ENCODE results near the gene UBXN7.

The UBXN7 gene

GRCh38 chr3:196323016-196323415 is 109.2 kb downstream of the UBXN7 start:
- no peak for TF ChIP-seq CSRNP3 (CRISPR knock-in tag; IDR thresholded peaks at IDR 0.05)
- TF ChIP-seq CREB5 (CRISPR knock-in tag; IDR thresholded peaks at IDR 0.05; ENCODE audit: low read depth) = no peak
- no peak for TF ChIP-seq ISL1 (CRISPR knock-in tag; IDR thresholded peaks at IDR 0.05)
- TF ChIP-seq BACH2 (CRISPR knock-in tag; IDR thresholded peaks at IDR 0.05; ENCODE audit: borderline replicate concordance) = no peak
- no peak for TF ChIP-seq PPARA (CRISPR knock-in tag; IDR thresholded peaks at IDR 0.05; ENCODE audit: borderline replicate concordance)
- TF ChIP-seq ARNTL (CRISPR knock-in tag; IDR thresholded peaks at IDR 0.05; ENCODE audit: borderline replicate concordance, low read depth) = no peak
- no peak for TF ChIP-seq TCF4 (CRISPR knock-in tag; IDR thresholded peaks at IDR 0.05; ENCODE audit: borderline replicate concordance)
- no peak for TF ChIP-seq ZC3H10 (CRISPR knock-in tag; IDR thresholded peaks at IDR 0.05)
- no peak for TF ChIP-seq OSR1 (CRISPR knock-in tag; IDR thresholded peaks at IDR 0.05)
- no peak for TF ChIP-seq ZFP3 (CRISPR knock-in tag; IDR thresholded peaks at IDR 0.05)
- TF ChIP-seq SNAI2 (CRISPR knock-in tag; IDR thresholded peaks at IDR 0.05) = no peak
- no peak for TF ChIP-seq GLIS3 (CRISPR knock-in tag; IDR thresholded peaks at IDR 0.05)
- TF ChIP-seq RARB (CRISPR knock-in tag; IDR thresholded peaks at IDR 0.05) = no peak
- no peak for TF ChIP-seq PATZ1 (CRISPR knock-in tag; IDR thresholded peaks at IDR 0.05; ENCODE audit: borderline replicate concordance)
- no peak for TF ChIP-seq ESRRG (CRISPR knock-in tag; IDR thresholded peaks at IDR 0.05)
- no peak for TF ChIP-seq ZNF8 (CRISPR knock-in tag; IDR thresholded peaks at IDR 0.05)
- no peak for TF ChIP-seq TSHZ2 (CRISPR knock-in tag; IDR thresholded peaks at IDR 0.05)
- no peak for TF ChIP-seq ZNF565 (CRISPR knock-in tag; conservative IDR thresholded peaks at IDR 0.05; ENCODE audit: low read depth)
- TF ChIP-seq ZFP30 (CRISPR knock-in tag; IDR thresholded peaks at IDR 0.05) = no peak
- no peak for ATAC-seq

- ATAC-seq = no peak
- TF ChIP-seq CREB5 (CRISPR knock-in tag; IDR thresholded peaks at IDR 0.05; ENCODE audit: low read depth) = no peak
- TF ChIP-seq GLIS3 (CRISPR knock-in tag; IDR thresholded peaks at IDR 0.05) = no peak
- TF ChIP-seq PATZ1 (CRISPR knock-in tag; IDR thresholded peaks at IDR 0.05; ENCODE audit: borderline replicate concordance) = no peak
- no peak for TF ChIP-seq ESRRG (CRISPR knock-in tag; IDR thresholded peaks at IDR 0.05)
- TF ChIP-seq ARNTL (CRISPR knock-in tag; IDR thresholded peaks at IDR 0.05; ENCODE audit: borderline replicate concordance, low read depth) = no peak
- no peak for TF ChIP-seq CSRNP3 (CRISPR knock-in tag; IDR thresholded peaks at IDR 0.05)
- no peak for TF ChIP-seq ZNF565 (CRISPR knock-in tag; conservative IDR thresholded peaks at IDR 0.05; ENCODE audit: low read depth)
- no peak for TF ChIP-seq ZFP30 (CRISPR knock-in tag; IDR thresholded peaks at IDR 0.05)
- TF ChIP-seq ZNF8 (CRISPR knock-in tag; IDR thresholded peaks at IDR 0.05) = no peak
- TF ChIP-seq TCF4 (CRISPR knock-in tag; IDR thresholded peaks at IDR 0.05; ENCODE audit: borderline replicate concordance) = no peak
- no peak for TF ChIP-seq CSDC2 (CRISPR knock-in tag; IDR thresholded peaks at IDR 0.05)
- TF ChIP-seq SNAI2 (CRISPR knock-in tag; IDR thresholded peaks at IDR 0.05) = no peak
- TF ChIP-seq TSHZ2 (CRISPR knock-in tag; IDR thresholded peaks at IDR 0.05) = no peak
- TF ChIP-seq RARB (CRISPR knock-in tag; IDR thresholded peaks at IDR 0.05) = no peak
- no peak for TF ChIP-seq POU6F1 (CRISPR knock-in tag; IDR thresholded peaks at IDR 0.05; ENCODE audit: borderline replicate concordance, low read depth)
- no peak for TF ChIP-seq PPARA (CRISPR knock-in tag; IDR thresholded peaks at IDR 0.05; ENCODE audit: borderline replicate concordance)
Measured at GRCh38 chr3:196321162-196321561, 111.1 kb downstream of the UBXN7 start.

Measured in SK-N-SH treated with all-trans-retinoic acid at 6 μM for 48 hours (cell line).